CD4-positive, alpha-beta memory T cell (primary cell): ENCODE measurements around the gene NEO1. TPM values are rescaled to one million over a fixed set of nuclear protein-coding genes. Genes with fewer than 3 reads are reported as not detected.
"Not testable (repeated sequence)": the region's sequence is repeated elsewhere in the genome, so short reads cannot be mapped to it uniquely, and the experiment has no call there.

ENCODE experiments used
- CTCF ChIA-PET: fragments of 350-600 bp; sonication (Branson Sonifier 250); formaldehyde crosslinking; loops from one replicate; lab custom pipeline; 2021; ENCODE audit warnings: inconsistent platforms; ENCODE audit not compliant: partially characterized antibody; lab: Charles Lee
- POLR2A ChIA-PET: fragments of 350-600 bp; sonication (Branson Sonifier 250); formaldehyde crosslinking; loops from one replicate; lab custom pipeline; 2021; ENCODE audit not compliant: partially characterized antibody; lab: Charles Lee
- DNase-seq, 5 donors: peaks; one replicate each; pipeline versions ENCODE4 v3.0.0 to v3.0.0-alpha.2; 2020 to 2022; ENCODE audit warnings: mixed read lengths in 1 of 5
- H3K27ac ChIP-seq: one replicate; pipeline ENCODE4 v1.7.0; 2013; ENCODE audit warnings: low read depth, low read length
- H3K27me3 ChIP-seq: 2 replicates; pipeline ENCODE4 v1.7.0; 2013; ENCODE audit warnings: mild to moderate bottlenecking, low read length, moderate library complexity; ENCODE audit not compliant: insufficient read depth
- H3K36me3 ChIP-seq: 2 replicates; pipeline ENCODE4 v1.7.0; 2013; ENCODE audit warnings: mild to moderate bottlenecking, low read length, moderate library complexity; ENCODE audit not compliant: insufficient read depth
- H3K4me1 ChIP-seq: 2 replicates; pipeline ENCODE4 v1.7.0; 2013; ENCODE audit warnings: mild to moderate bottlenecking, low read length, moderate library complexity; ENCODE audit not compliant: insufficient read depth
- H3K4me3 ChIP-seq, 2 donors: one replicate each; pipeline ENCODE4 v1.7.0; 2013; ENCODE audit warnings: low read length in 2 of 2, mild to moderate bottlenecking in 1 of 2
- H3K9me3 ChIP-seq, 2 donors: one replicate each; pipeline ENCODE4 v1.7.0; 2013; ENCODE audit warnings: low read length in 2 of 2, control low read depth in 1 of 2; ENCODE audit not compliant: control insufficient read depth in 1 of 2
- H3K27ac Mint-ChIP-seq, 7 donors: one replicate each; pipeline ENCODE4 v1.8.0; 2020 to 2021; ENCODE audit warnings: mixed read lengths in 7 of 7, mild to moderate bottlenecking in 6 of 7, inconsistent platforms in 3 of 7, moderate library complexity in 3 of 7
- H3K27me3 Mint-ChIP-seq, 2 donors: one replicate each; pipeline ENCODE4 v1.8.0; 2020 to 2021; ENCODE audit warnings: mixed read lengths in 2 of 2
- H3K36me3 Mint-ChIP-seq, 2 donors: one replicate each; pipeline ENCODE4 v1.8.0; 2020 to 2021; ENCODE audit warnings: mixed read lengths in 2 of 2, inconsistent platforms in 1 of 2, mild to moderate bottlenecking in 1 of 2
- H3K4me1 Mint-ChIP-seq, 4 donors: one replicate each; pipeline ENCODE4 v1.8.0; 2020 to 2021; ENCODE audit warnings: mixed read lengths in 4 of 4, mild to moderate bottlenecking in 1 of 4
- H3K4me3 Mint-ChIP-seq, 8 donors: one replicate each; pipeline ENCODE4 v1.8.0; 2020 to 2021; ENCODE audit warnings: mixed read lengths in 8 of 8, mild to moderate bottlenecking in 7 of 8, moderate library complexity in 6 of 8, inconsistent platforms in 3 of 8
- H3K9me3 Mint-ChIP-seq, 8 donors: one replicate each; pipeline ENCODE4 v1.8.0; 2020 to 2021; ENCODE audit warnings: mixed read lengths in 8 of 8, mild to moderate bottlenecking in 5 of 8, inconsistent platforms in 3 of 8, moderate library complexity in 1 of 8
- intact Hi-C: fragments of 100-400 bp; cut with micrococcal nuclease; formaldehyde crosslinking; loops from one replicate; pipeline ENCODE4 v1.15.1; 2023
- polyA plus RNA-seq, 2 donors: library from polyadenylated mRNA; unstranded; fragments of 300-500 nt; fragmentation: Illumina TruSeq; gene quantifications; one replicate each; pipeline ENCODE4 v1.2.3, GENCODE V29; 2021
- total RNA-seq, 2 experiments: library from RNA; stranded (reverse); gene quantifications; one replicate each; pipeline ENCODE4 v1.2.3, GENCODE V29; 2021

NEO1 gene
- total and polyA plus RNA-seq, 4 experiments from 2014 or later = 1.9 to 15.7 (median 9.3) TPM

DNA sequence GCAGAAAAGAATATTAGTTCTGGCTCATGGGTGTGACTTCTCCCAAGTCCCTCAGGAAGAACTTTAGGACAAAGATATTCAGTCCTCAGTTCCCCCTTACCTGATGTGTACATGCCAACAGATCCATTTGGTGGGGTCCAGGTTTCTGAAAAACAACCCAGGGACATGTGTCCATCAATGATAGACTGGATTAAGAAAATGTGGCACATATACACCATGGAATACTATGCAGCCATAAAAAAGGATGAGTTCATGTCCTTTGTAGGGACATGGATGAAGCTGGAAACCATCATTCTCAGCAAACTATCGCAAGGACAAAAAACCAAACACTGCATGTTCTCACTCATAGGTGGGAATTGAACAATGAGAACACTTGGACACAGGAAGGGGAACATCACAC is 114.4 kb downstream of the NEO1 start:
- H3K36me3 ChIP-seq, H3K27ac Mint-ChIP-seq, intact Hi-C loops, H3K4me1 Mint-ChIP-seq, CTCF ChIA-PET, H3K9me3 ChIP-seq, H3K4me1 ChIP-seq, H3K27me3 Mint-ChIP-seq, H3K27me3 ChIP-seq, H3K27ac ChIP-seq, H3K4me3 Mint-ChIP-seq, H3K4me3 ChIP-seq, POLR2A ChIA-PET, DNase-seq: not testable (repeated sequence)
- Mint-ChIP-seq H3K36me3 (peaks cover 16 to 23% of the 10 kb centered on the region in 2 donors), H3K9me3 (peaks cover 0 to 22% (median 9%) of the 10 kb centered on the region in 8 donors)

DNA sequence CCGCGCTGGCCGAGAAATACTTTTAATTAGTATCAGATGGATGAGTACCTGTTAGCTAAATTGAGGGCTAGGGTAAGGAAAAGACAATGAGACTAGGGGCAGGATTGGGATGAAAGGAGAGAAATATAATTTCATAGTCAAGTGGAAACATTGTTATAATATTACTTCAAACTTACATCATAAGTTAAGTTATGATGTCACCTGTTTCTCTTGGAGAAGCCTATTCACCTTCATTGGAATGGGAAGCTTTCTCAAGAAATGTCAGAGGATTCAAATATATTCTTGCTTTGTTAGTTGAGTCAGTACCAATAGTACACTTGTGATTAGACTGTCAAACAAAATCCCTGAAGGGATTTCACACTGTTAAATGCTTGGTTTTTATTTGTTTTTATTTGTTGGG is 116.2 kb downstream of the NEO1 start:
- Histone ChIP-seq H3K4me1 (no peaks in the 10 kb centered on the region), H3K27ac (no peak overlapping the region), H3K4me3 (no peak overlapping the region), H3K9me3 (no peaks in the 10 kb centered on the region), H3K36me3 (no peaks in the 10 kb centered on the region), H3K27me3 (no peaks in the 10 kb centered on the region)
- no peak overlapping the region for H3K27ac Mint-ChIP-seq
- peaks cover 0 to 22% (median 9%) of the 10 kb centered on the region in 8 donors for H3K9me3 Mint-ChIP-seq
- POLR2A ChIA-PET = no interaction called here
- intact Hi-C loops = no loop called here
- CTCF ChIA-PET = no interaction called here
- no peak overlapping the region for H3K4me3 Mint-ChIP-seq
- H3K36me3 Mint-ChIP-seq = peaks cover 16 to 19% of the 10 kb centered on the region in 2 donors
- H3K4me1 Mint-ChIP-seq = no peaks in the 10 kb centered on the region
- H3K27me3 Mint-ChIP-seq = no peaks in the 10 kb centered on the region
- DNase-seq = no peak

DNA sequence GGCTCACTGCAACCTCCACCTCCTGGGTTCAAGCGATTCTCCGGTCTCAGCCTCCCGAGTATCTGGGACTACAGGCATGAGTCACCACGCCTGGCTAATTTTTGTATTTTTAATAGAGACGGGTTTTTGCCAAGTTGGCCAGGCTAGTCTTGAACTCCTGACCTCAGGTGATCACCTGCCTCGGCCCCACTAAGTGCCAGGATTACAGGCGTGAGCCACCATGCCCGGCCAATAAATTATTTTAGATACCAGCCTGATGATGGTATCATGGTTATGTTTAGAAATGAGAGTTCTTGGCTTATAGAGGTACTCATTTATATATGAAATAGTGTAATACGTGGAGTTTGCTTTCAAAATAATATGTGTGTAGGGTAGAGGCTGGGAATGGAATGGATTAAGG is 119.4 kb downstream of the NEO1 start:
- POLR2A ChIA-PET = no interaction called here
- Histone ChIP-seq H3K9me3 (no peaks in the 10 kb centered on the region), H3K36me3 (no peaks in the 10 kb centered on the region), H3K4me3 (no peak overlapping the region), H3K27ac (no peak overlapping the region), H3K27me3 (no peaks in the 10 kb centered on the region), H3K4me1 (no peaks in the 10 kb centered on the region)
- no peaks in the 10 kb centered on the region for H3K27me3 Mint-ChIP-seq
- H3K27ac Mint-ChIP-seq = no peak overlapping the region
- intact Hi-C loops = no loop called here
- peaks cover 0 to 3% (median 0%) of the 10 kb centered on the region in 8 donors for H3K9me3 Mint-ChIP-seq
- H3K36me3 Mint-ChIP-seq = peaks cover 0 to 3% of the 10 kb centered on the region in 2 donors
- no peak for DNase-seq
- no peaks in the 10 kb centered on the region for H3K4me1 Mint-ChIP-seq
- CTCF ChIA-PET = no interaction called here
- H3K4me3 Mint-ChIP-seq = no peak overlapping the region

DNA sequence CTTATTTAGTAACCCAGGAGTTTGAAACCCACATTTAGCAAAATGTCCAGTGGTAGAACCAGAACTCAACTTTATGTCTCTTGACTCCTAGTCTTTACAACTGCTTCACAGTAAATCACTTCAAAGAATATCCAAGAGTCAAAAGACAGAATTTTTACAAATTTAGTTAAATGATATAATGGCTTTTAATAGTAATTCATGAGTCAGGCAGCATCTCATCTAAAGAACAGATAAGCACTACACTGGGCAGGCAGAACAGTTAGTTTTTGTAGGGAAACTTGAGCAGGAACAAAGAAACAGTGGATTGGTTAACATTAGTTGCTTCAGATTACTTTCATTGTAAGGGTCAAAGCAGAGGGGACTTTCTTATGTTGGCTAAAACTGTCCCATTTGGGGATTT is 120.2 kb downstream of the NEO1 start:
- H3K36me3 ChIP-seq = no peaks in the 10 kb centered on the region
- Mint-ChIP-seq H3K9me3 (no peaks in the 10 kb centered on the region), H3K27me3 (no peaks in the 10 kb centered on the region), H3K27ac (no peak overlapping the region), H3K4me1 (no peaks in the 10 kb centered on the region), H3K36me3 (peaks cover 0 to 3% of the 10 kb centered on the region in 2 donors), H3K4me3 (no peak overlapping the region)
- ChIA-PET POLR2A (no interaction called here), CTCF (no interaction called here)
- intact Hi-C loops = no loop called here
- no peak overlapping the region for H3K27ac ChIP-seq
- DNase-seq = no peak
- H3K27me3 ChIP-seq = no peaks in the 10 kb centered on the region
- H3K4me3 ChIP-seq = no peak overlapping the region
- H3K4me1 ChIP-seq = no peaks in the 10 kb centered on the region
- H3K9me3 ChIP-seq = no peaks in the 10 kb centered on the region

DNA sequence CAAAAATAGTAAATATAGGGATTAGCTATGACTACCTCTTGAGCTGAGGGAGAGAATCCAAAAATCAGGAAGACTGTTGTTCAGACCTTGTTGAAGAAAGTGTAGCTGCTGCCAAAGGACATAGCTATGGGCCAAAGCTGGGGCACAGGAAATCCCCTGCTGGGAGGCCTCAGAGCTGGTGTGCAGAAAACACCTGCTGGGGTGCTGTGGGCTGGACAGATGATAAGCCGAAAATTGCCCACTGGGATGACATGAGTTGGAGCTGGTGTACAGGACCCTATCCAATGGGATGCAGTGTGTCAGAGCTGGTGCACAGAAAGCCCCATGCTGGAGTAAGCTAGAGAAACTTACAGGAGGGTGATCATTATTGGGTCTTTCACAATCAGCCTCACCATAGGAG is 121.9 kb downstream of the NEO1 start:
- H3K4me3 ChIP-seq = no peak overlapping the region
- no peaks in the 10 kb centered on the region for H3K27me3 ChIP-seq
- no peaks in the 10 kb centered on the region for H3K9me3 ChIP-seq
- no peak overlapping the region for H3K4me3 Mint-ChIP-seq
- no peak overlapping the region for H3K27ac Mint-ChIP-seq
- DNase-seq = no peak
- intact Hi-C loops = no loop called here
- no peaks in the 10 kb centered on the region for H3K4me1 Mint-ChIP-seq
- ChIA-PET CTCF (interaction anchor here (1.5 kb wide), 1 partner anchor 11 kb away, joined by 3 read pairs; no protein-coding TSS in a partner anchor), POLR2A (no interaction called here)
- H3K27me3 Mint-ChIP-seq = no peaks in the 10 kb centered on the region
- peaks cover 5 to 6% of the 10 kb centered on the region in 2 donors for H3K36me3 Mint-ChIP-seq
- H3K36me3 ChIP-seq = no peaks in the 10 kb centered on the region
- no peaks in the 10 kb centered on the region for H3K4me1 ChIP-seq
- no peaks in the 10 kb centered on the region for H3K9me3 Mint-ChIP-seq
- no peak overlapping the region for H3K27ac ChIP-seq

DNA sequence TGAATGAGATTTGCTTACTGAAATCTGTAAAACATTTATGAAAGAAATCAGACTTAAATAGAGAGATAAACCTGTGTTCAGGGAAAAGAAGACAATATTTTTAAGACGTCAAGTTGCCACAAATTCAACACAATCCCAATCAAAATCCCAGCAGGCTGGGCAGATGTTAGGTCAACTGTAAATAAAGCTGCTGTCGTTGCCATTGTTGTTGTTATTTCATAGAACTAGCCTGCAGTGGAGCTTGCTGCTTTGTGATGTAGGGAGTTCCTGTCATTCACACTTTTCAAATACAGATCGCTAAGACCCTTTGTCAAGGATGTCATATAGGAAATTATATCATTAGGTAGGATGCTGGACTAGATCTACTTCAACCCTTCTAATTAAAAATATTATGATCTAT is 123.1 kb downstream of the NEO1 start:
- H3K4me1 Mint-ChIP-seq = no peaks in the 10 kb centered on the region
- H3K4me3 Mint-ChIP-seq = no peak overlapping the region
- intact Hi-C loops = no loop called here
- Histone ChIP-seq H3K4me1 (no peaks in the 10 kb centered on the region), H3K27me3 (no peaks in the 10 kb centered on the region), H3K4me3 (no peak overlapping the region), H3K27ac (no peak overlapping the region), H3K9me3 (no peaks in the 10 kb centered on the region), H3K36me3 (no peaks in the 10 kb centered on the region)
- H3K36me3 Mint-ChIP-seq = peaks cover 10 to 14% of the 10 kb centered on the region in 2 donors
- no peaks in the 10 kb centered on the region for H3K9me3 Mint-ChIP-seq
- H3K27me3 Mint-ChIP-seq = no peaks in the 10 kb centered on the region
- ChIA-PET POLR2A (no interaction called here), CTCF (no interaction called here)
- no peak for DNase-seq
- no peak overlapping the region for H3K27ac Mint-ChIP-seq

DNA sequence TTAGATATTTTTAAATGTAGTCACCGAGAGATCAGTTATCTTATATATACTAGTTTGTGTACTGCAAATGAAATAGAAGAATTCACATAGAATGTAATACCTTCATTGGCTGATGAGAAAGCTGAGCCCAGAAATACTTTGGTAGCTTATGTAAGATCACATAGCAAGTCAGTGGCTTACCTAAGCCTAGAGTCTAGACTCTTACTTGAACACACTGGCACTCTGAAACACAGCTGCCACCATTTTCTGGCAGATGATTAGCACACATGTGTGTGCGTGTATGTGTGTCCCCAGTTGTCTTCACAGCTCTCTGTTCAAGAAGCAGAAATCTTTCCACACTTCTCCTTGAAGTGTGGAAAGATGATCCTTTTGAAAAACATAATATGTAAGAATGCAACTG is 124.3 kb downstream of the NEO1 start:
- ChIA-PET CTCF (no interaction called here), POLR2A (no interaction called here)
- Mint-ChIP-seq H3K36me3 (peaks cover 12 to 26% of the 10 kb centered on the region in 2 donors), H3K27ac (no peak overlapping the region), H3K27me3 (no peaks in the 10 kb centered on the region), H3K4me1 (no peaks in the 10 kb centered on the region), H3K4me3 (no peak overlapping the region), H3K9me3 (peaks cover 0 to 10% (median 4%) of the 10 kb centered on the region in 8 donors)
- intact Hi-C loops = no loop called here
- no peaks in the 10 kb centered on the region for H3K9me3 ChIP-seq
- H3K4me1 ChIP-seq = no peaks in the 10 kb centered on the region
- H3K27ac ChIP-seq = no peak overlapping the region
- no peak for DNase-seq
- no peaks in the 10 kb centered on the region for H3K27me3 ChIP-seq
- H3K4me3 ChIP-seq = no peak overlapping the region
- H3K36me3 ChIP-seq = no peaks in the 10 kb centered on the region

DNA sequence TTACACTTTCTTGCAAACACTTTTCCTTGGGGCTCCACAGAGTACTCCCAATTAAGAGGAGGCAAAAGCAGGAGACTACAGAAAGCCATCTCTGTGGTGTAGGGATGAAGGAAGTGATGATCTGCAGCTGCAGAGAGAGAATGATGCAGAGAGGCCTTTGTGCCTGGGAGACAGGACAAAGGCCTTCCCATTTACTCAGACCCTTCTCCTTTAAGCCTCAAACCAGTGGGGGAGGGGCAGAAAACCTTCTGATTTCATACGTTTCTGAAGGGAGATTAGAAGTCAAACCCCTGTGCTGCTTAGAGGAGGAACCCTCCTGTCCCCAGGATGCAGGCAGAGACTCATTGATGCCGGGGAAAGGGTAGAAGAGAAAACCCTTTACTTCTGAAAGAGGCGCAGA is 130.8 kb downstream of the NEO1 start:
- no peaks in the 10 kb centered on the region for H3K27me3 Mint-ChIP-seq
- no peak overlapping the region for H3K4me3 Mint-ChIP-seq
- H3K4me1 ChIP-seq = no peaks in the 10 kb centered on the region
- no peak overlapping the region for H3K27ac Mint-ChIP-seq
- H3K27ac ChIP-seq = no peak overlapping the region
- DNase-seq = no peak
- ChIA-PET CTCF (no interaction called here), POLR2A (no interaction called here)
- no peak overlapping the region for H3K4me3 ChIP-seq
- H3K9me3 ChIP-seq = no peaks in the 10 kb centered on the region
- H3K36me3 Mint-ChIP-seq = peaks cover 25 to 60% of the 10 kb centered on the region in 2 donors
- H3K4me1 Mint-ChIP-seq = no peaks in the 10 kb centered on the region
- no peaks in the 10 kb centered on the region for H3K36me3 ChIP-seq
- peaks cover 5 to 20% (median 7%) of the 10 kb centered on the region in 8 donors for H3K9me3 Mint-ChIP-seq
- intact Hi-C loops = no loop called here
- H3K27me3 ChIP-seq = no peaks in the 10 kb centered on the region
